Measurements from ENCODE around the gene ANXA9.

ANXA9 gene

GRCh38 chr1:150981805-150982712, at the start of gene ANXA9:
Gene ANXA9, plus strand, starts transcription at chr1:150982292. Its CDS starts 814 bp downstream, at chr1:150983106.
- DNase-seq (ENCODE audit: low read depth in 2 of 2) = no peak

DNA sequence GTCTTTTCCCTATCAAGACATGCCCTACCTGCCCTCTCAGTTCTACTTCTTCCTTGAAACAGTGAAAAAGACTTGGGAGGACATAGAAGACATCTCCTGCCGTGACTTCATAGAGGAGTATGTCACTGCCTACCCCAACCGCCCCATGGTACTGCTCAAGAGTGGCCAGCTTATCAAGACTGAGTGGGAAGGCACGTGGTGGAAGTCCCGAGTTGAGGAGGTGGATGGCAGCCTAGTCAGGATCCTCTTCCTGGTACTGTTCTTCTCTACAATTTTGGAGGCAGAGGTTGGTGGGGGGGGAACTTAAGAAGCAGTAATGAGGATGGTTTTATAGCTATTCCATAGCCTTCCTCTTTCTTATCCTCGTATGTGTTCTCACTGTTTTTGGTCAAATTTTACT, 37.2 kb upstream of the ANXA9 start:
- no peak for DNase-seq (ENCODE audit: low read depth in 2 of 2)

- DNase-seq (ENCODE audit: low read depth in 2 of 2) = no peak
Measured at GRCh38 chr1:150954708-150955107, 27.4 kb upstream of the ANXA9 start.

GRCh38 chr1:150955280-150955679, 26.8 kb upstream of the ANXA9 start:
- DNase-seq (ENCODE audit: low read depth in 2 of 2) = no peak

- DNase-seq (ENCODE audit: low read depth in 2 of 2) = no peak
Measured at GRCh38 chr1:150957666-150958065, 24.4 kb upstream of the ANXA9 start.

GRCh38 chr1:150960646-150961045, 21.4 kb upstream of the ANXA9 start:
- no peak for DNase-seq (ENCODE audit: low read depth in 2 of 2)

GRCh38 chr1:150961756-150962155, 20.3 kb upstream of the ANXA9 start:
- DNase-seq (ENCODE audit: low read depth in 2 of 2) = no peak

GRCh38 chr1:150963321-150964163, 18.6 kb upstream of the ANXA9 start:
- no peak for DNase-seq (ENCODE audit: low read depth in 2 of 2)

- DNase-seq (ENCODE audit: low read depth in 2 of 2) = no peak
Measured at GRCh38 chr1:150964164-150964489, 18.0 kb upstream of the ANXA9 start.

DNA sequence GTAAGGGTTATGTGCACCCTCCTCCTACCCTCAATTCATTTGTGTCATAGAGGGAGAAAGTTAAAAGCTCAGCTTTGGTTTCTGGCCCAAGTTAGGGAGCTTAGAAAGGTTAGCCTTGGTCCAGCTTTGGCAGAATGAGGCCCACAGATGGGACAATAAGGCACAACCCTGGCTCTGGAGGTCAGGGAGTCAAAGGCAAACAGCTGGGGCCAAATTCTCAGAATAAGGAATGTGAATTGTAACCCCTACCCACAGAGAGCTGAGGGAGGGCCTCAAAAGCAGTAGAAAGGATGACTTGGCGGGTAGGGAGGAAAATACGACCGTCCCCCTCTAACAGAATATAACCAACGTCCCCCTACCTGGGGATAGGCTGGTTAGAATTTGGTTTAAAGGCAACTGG, 16.5 kb upstream of the ANXA9 start:
- DNase-seq (ENCODE audit: low read depth in 2 of 2) = no peak

DNA sequence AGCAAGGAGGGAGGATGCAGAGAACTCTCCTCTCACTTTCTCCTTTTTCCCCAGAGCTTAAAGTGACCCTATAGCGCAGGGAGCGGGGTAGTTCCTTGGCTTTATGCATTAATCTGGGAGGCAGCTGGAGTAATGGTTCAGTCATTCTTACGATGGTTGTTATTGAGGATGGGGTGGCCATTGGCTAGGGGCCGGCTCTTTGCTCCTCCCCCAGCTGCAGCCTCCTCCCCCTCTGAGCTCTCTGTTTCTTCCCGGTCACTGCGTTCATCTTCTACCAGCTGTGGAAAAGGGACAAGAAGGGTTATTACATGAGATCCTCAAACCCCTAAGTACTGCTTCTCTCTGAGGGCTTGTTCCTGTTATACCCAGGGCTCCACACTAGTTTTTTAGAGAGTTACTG, 16.1 kb upstream of the ANXA9 start:
- no peak for DNase-seq (ENCODE audit: low read depth in 2 of 2)

GRCh38 chr1:150967936-150968335, 14.2 kb upstream of the ANXA9 start:
- DNase-seq (ENCODE audit: low read depth in 2 of 2) = no peak

GRCh38 chr1:150968491-150968890, 13.6 kb upstream of the ANXA9 start:
- DNase-seq (ENCODE audit: low read depth in 2 of 2) = no peak

GRCh38 chr1:150969626-150970025, 12.5 kb upstream of the ANXA9 start:
- DNase-seq (ENCODE audit: low read depth in 2 of 2) = no peak

DNA sequence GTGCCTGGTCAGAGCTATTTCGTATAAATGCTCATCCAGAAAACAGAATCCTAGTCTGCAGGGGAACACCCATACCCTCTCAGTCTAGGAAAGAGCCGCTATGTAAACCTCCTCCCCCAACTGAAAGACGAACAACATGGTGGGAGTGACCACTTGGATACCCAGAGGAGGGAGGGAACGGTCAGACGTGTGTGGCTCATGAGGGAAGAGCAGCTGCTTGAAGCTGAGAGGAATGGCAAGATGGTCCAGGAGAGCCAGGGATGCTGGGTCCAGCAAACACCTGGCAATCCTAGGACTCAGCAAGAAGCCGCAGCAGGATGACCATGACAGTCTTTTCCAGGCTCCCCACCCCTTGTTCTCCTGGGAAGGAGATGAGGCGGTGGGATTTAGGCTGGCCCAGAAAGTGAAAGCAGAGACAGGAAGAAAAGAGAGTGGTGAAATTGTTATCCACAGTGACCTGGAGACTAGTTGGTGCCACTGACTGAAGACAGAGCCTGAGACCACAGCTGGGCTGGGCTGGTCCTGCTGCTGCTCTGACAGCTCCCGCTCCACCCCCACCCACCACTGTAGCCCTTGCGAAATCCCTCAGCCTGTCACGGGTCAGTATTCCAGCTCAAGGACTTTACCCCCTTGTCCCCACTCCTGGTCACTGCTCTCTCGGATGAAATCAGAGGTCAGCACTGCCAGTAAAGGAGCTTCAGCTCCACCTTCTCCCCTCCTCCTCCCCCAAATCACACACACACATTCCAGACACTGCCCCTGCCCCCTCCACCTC, 11.1 kb upstream of the ANXA9 start:
- DNase-seq (ENCODE audit: low read depth in 2 of 2) = no peak

DNA sequence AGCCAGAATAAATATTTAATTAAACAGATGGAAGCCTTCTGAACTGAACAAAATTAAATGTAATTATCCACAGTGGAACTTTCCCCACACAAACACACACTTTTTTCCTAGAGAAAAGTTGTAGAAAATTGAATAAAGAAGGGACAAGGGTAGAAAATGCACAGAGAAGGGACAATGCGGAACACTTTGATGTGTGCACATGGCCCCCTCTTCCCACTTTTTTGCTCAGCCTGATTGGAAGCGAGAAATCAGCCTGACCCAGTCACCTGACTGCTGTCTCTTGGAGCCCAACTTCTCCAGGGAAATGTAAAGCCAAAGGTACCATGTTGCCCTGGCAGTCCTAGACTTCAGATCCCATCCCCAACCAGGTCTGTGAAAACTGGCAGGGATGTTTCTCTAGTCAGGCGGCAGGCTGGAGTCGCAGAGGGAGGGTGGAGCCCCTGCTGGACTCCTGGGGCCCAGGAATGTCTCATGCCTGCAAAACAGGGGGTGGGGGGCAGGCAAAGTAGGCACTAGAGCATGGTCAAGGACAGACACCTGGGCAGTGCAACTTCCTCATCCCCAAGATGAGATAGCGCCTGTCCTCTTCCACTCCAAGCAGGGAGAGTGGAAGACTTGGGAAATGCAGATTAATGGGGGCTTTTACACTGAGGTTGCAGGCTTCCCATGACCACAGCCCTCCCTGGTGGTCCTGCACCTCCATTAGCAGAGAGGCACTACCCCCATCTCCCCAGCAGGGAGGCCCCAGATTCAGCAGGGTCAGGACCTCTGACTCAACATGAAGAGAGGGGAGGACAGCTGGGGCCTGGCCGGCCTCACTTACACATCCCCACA, 10.3 kb upstream of the ANXA9 start:
- DNase-seq (ENCODE audit: low read depth in 2 of 2) = no peak

- DNase-seq (ENCODE audit: low read depth in 2 of 2) = no peak
Measured at GRCh38 chr1:150972417-150972940, 9.6 kb upstream of the ANXA9 start.

DNA sequence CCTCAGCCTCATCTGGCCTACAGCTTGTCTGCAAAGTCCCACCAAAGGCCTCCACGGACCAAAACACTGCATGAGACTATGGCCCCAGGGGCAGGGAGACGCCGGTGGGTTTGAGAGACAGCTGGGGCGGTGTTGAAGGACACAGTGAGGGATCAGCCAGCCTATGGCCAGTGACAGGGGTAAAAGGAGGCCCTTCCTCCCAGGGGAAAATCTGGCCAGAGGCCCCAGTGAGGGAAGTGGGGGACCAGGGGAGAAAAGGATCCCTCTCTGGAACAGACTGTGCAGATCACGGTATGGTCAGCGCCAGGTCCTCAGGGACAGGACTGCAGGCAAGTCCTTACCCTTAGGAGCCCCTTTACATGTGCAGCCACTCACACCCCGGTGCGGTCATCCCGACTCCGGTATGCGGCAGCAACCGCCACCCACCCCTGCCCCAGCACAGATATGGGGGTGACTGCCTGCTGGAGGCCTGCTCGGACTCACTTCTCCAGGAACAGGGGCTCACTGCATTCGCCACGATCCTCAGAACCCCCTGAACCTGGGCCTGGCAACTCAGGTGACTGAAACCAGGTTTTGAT, 8.7 kb upstream of the ANXA9 start:
- DNase-seq (ENCODE audit: low read depth in 2 of 2) = peak in 1 of 2 donors; percentile 24

DNA sequence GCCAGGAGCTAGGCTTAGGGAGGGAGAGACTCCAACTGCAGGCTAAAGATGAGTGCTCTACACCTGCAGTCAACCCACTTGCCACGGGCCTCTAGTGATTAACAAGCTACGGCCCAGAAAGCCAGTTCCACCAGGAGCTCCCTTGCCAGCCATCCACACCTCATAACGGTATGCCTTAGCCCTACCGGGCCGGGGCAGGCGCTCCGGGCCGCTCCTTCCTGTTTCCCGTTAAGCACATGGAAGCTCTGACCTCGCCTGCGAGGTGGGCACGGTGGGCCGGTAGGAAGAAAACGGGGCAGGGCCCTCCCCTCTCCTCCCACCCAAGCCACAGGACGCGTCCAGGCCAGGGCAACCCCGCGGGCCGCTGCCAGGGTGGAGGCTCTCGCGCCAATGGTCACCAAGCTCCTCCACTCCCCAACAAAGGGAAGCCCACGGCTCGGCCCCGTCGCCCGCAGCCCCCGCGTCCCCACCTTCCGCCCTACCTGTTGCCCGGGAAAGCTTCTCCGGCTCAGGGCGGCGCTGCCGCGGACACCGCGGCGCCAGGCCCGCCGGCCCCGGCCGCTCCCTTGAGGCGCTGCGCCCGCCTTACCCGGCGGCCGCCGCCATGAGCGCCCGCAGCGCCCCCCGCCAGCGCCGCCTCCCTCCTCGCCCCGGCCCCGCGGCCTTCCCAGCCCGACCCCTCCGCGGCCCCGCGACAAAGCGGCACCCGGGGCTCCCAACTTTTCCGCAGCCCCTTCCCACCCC, 8.1 kb upstream of the ANXA9 start:
- peak in 1 of 2 donors; percentile 29 for DNase-seq (ENCODE audit: low read depth in 2 of 2)
